Uterus (tissue), 2 donors: ENCODE measurements around the gene SRP9.

Experiments used
- POLR2A ChIP-seq, 2 donors: fragments of 450-650 bp; IDR thresholded peaks; one replicate each; pipeline ENCODE4 v1.6.1; 2016; ENCODE audit warnings: antibody characterized with exemption in 2 of 2, mild to moderate bottlenecking in 1 of 2, moderate library complexity in 1 of 2
- TF ChIP-seq, protein P1 (sequence below), 4 experiments: fragments of 200-600 bp in 2 of 4; fragments of 450-650 bp in 2 of 4; sonication (generic) in 2 of 4; IDR thresholded peaks; one replicate each; pipeline ENCODE4 v1.5.1; 2016 to 2019; ENCODE audit warnings: antibody characterized with exemption in 4 of 4, mild to moderate bottlenecking in 2 of 4, moderate library complexity in 1 of 4

DNA sequence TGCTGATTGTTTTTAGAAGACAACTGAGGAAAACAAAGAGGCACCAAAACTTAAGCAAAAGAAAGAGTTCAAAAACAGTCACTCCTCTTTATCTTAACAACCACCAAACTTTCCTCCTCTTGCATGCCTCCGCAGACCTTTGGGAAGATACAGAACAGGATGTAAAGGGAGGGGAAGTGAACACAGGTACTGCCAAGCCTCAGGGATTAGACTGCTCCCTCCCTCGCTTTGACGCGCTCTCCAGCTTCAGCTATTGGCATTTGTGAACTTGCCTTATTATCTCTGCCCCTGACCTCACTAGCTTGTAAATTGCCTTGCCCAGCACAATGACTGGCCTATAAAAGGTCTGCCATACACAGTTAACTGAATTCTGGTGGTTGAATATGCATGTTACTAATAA is 4.8 kb upstream of the SRP9 start:
- TF ChIP-seq, protein P1, sequence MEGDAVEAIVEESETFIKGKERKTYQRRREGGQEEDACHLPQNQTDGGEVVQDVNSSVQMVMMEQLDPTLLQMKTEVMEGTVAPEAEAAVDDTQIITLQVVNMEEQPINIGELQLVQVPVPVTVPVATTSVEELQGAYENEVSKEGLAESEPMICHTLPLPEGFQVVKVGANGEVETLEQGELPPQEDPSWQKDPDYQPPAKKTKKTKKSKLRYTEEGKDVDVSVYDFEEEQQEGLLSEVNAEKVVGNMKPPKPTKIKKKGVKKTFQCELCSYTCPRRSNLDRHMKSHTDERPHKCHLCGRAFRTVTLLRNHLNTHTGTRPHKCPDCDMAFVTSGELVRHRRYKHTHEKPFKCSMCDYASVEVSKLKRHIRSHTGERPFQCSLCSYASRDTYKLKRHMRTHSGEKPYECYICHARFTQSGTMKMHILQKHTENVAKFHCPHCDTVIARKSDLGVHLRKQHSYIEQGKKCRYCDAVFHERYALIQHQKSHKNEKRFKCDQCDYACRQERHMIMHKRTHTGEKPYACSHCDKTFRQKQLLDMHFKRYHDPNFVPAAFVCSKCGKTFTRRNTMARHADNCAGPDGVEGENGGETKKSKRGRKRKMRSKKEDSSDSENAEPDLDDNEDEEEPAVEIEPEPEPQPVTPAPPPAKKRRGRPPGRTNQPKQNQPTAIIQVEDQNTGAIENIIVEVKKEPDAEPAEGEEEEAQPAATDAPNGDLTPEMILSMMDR (IDR thresholded peaks at IDR 0.05) = no peak
- TF ChIP-seq POLR2A (IDR thresholded peaks at IDR 0.05) = no peak
